GM12878 (cell line): Measurements from ENCODE around the gene GPM6B. TPM values are rescaled to one million over a fixed set of nuclear protein-coding genes. Genes with fewer than 3 reads are reported as not detected.

Experiments used
- ATAC-seq: fragments of 200-7000 bp; cut with Tn5 transposase; 3 replicates; pipeline ENCODE4 v1.9.1; 2020; ENCODE audit warnings: mild to moderate bottlenecking, moderate library complexity
- BruUV-seq: library from RNA; stranded (reverse); fragments of 400-500 nt; replicated peaks from 2 replicates; lab custom pipeline; 2021; lab: Mats Ljungman, UMichigan
- CTCF ChIA-PET: fragments of 300-600 bp; sonication (Branson Sonifier 250); formaldehyde crosslinking; extraction: SDS; loops from one replicate; lab custom pipeline; 2021; ENCODE audit warnings: inconsistent platforms; lab: Yijun Ruan, JAX
- POLR2A ChIA-PET: fragments of 350-600 bp; formaldehyde crosslinking; extraction: SDS; loops from one replicate; lab custom pipeline; 2021; ENCODE audit warnings: inconsistent platforms; lab: Charles Lee
- RAD21 ChIA-PET: fragments of 300-600 bp; sonication (Branson Sonifier 250); formaldehyde crosslinking; loops from one replicate; lab custom pipeline; 2023; ENCODE audit warnings: antibody characterized with exemption; ENCODE audit not compliant: unreplicated experiment; lab: Charles Lee
- SMC1A ChIA-PET: fragments of 300-600 bp; sonication (Branson Sonifier 250); formaldehyde crosslinking; loops from one replicate; lab custom pipeline; 2023; ENCODE audit not compliant: unreplicated experiment, uncharacterized antibody; lab: Charles Lee
- DNase-seq: peaks from one replicate; pipeline ENCODE4 v3.0.0-alpha.2; 2011; ENCODE audit warnings: low read depth, low spot score
- FAIRE-seq: peaks from 3 replicates; lab custom pipeline; 2011; peaks lifted over from hg19 to GRCh38; lab: Jason Lieb, UNC
- H2AFZ ChIP-seq: 2 replicates; pipeline ENCODE4 v1.6.0; 2011; ENCODE audit warnings: low read depth, low read length, control low read depth; ENCODE audit not compliant: control insufficient read depth
- H3K27ac ChIP-seq: 2 replicates; pipeline ENCODE4 v1.5.1; 2011; ENCODE audit warnings: control low read depth; ENCODE audit not compliant: control insufficient read depth, insufficient read depth
- H3K27me3 ChIP-seq, 2 experiments: replicated peaks in 1 of 2; 2 replicates each; pipeline versions ENCODE4 v1.6.0 to v1.6.1; 2011; ENCODE audit warnings: low read length in 1 of 2; ENCODE audit not compliant: control insufficient read depth in 2 of 2, insufficient read depth in 2 of 2
- H3K36me3 ChIP-seq, 2 experiments: 2 replicates each; pipeline ENCODE4 v1.5.1; 2011; ENCODE audit warnings: low read length in 1 of 2; ENCODE audit not compliant: control insufficient read depth in 2 of 2, insufficient read depth in 2 of 2
- H3K4me1 ChIP-seq: 2 replicates; pipeline ENCODE4 v1.6.1; 2011; ENCODE audit warnings: mild to moderate bottlenecking, low read length, moderate library complexity, mixed read lengths; ENCODE audit not compliant: control insufficient read depth, insufficient read depth
- H3K4me2 ChIP-seq: 2 replicates; pipeline ENCODE4 v1.6.0; 2011; ENCODE audit warnings: control low read depth; ENCODE audit not compliant: control insufficient read depth, insufficient read depth
- H3K4me3 ChIP-seq: fragments of 200-600 bp; sonication (generic); 2 replicates; pipeline ENCODE4 v1.5.1; 2016
- H3K79me2 ChIP-seq: 2 replicates; pipeline ENCODE4 v1.6.0; 2011; ENCODE audit warnings: low read length; ENCODE audit not compliant: control insufficient read depth, insufficient read depth
- H3K9ac ChIP-seq: 2 replicates; pipeline ENCODE4 v1.8.0; 2011; ENCODE audit warnings: low read length, control low read depth, mixed read lengths; ENCODE audit not compliant: control insufficient read depth, insufficient read depth
- H3K9me3 ChIP-seq: replicated peaks from 3 replicates; pipeline ENCODE4 v1.5.1; 2011; ENCODE audit warnings: mild to moderate bottlenecking, low read length; ENCODE audit not compliant: control insufficient read depth, insufficient read depth
- H4K20me1 ChIP-seq: 2 replicates; pipeline ENCODE4 v1.6.0; 2011; ENCODE audit not compliant: control insufficient read depth, insufficient read depth
- CBX3 ChIP-seq: fragments of 200-600 bp; sonication (generic); IDR thresholded peaks from 2 replicates; pipeline ENCODE4 v1.6.1; 2016; ENCODE audit warnings: low read depth, borderline replicate concordance
- CEBPB ChIP-seq, 2 experiments: fragments of 150-350 bp in 1 of 2; IDR thresholded peaks; 2 replicates each; pipeline ENCODE4 v1.6.1; 2012 to 2014; ENCODE audit warnings: low read depth in 2 of 2, low read length in 2 of 2, borderline replicate concordance in 1 of 2, inconsistent platforms in 1 of 2
- E2F8 ChIP-seq: fragments of 450-650 bp; IDR thresholded peaks from 2 replicates; pipeline ENCODE4 v1.6.1; 2018; ENCODE audit warnings: mild to moderate bottlenecking, low read depth, moderate library complexity; ENCODE audit not compliant: partially characterized antibody
- JUND ChIP-seq: IDR thresholded peaks from 2 replicates; pipeline ENCODE4 v1.6.1; 2012; ENCODE audit warnings: low read depth, mild to moderate bottlenecking, low read length, improper control_type of control experiment, moderate library complexity
- KLF5 ChIP-seq: fragments of 450-650 bp; IDR thresholded peaks from 2 replicates; pipeline ENCODE4 v1.6.1; 2014; ENCODE audit warnings: mild to moderate bottlenecking; ENCODE audit not compliant: partially characterized antibody
- LARP7 ChIP-seq: fragments of 450-650 bp; IDR thresholded peaks from 2 replicates; pipeline ENCODE4 v1.6.1; 2017; ENCODE audit warnings: mild to moderate bottlenecking
- MTA2 ChIP-seq: fragments of 450-650 bp; IDR thresholded peaks from 2 replicates; pipeline ENCODE4 v1.6.1; 2016; ENCODE audit warnings: low read depth, mild to moderate bottlenecking, moderate library complexity
- NR2F1 ChIP-seq: fragments of 450-650 bp; conservative IDR thresholded peaks from 2 replicates; pipeline ENCODE4 v1.6.1; 2017; ENCODE audit warnings: mild to moderate bottlenecking
- PKNOX1 ChIP-seq: fragments of 450-650 bp; IDR thresholded peaks from 2 replicates; pipeline ENCODE4 v1.6.1; 2016; ENCODE audit warnings: mild to moderate bottlenecking
- POLR2A ChIP-seq: IDR thresholded peaks from 2 replicates; pipeline ENCODE4 v1.6.1; 2011; ENCODE audit warnings: low read depth, mild to moderate bottlenecking, low read length
- RELA ChIP-seq: fragments of 450-650 bp; IDR thresholded peaks from 2 replicates; pipeline ENCODE4 v1.8.0; 2014; ENCODE audit warnings: borderline replicate concordance; ENCODE audit not compliant: partially characterized antibody
- RFX5 ChIP-seq: IDR thresholded peaks from 2 replicates; pipeline ENCODE4 v1.6.1; 2011; ENCODE audit warnings: low read depth, low read length, improper control_type of control experiment
- SMC3 ChIP-seq: IDR thresholded peaks from 2 replicates; pipeline ENCODE4 v1.6.1; 2011; ENCODE audit warnings: low read length, improper control_type of control experiment, borderline replicate concordance
- SUPT20H ChIP-seq: IDR thresholded peaks from 2 replicates; pipeline ENCODE4 v1.6.1; 2011; ENCODE audit warnings: low read depth, mild to moderate bottlenecking, low read length, moderate library complexity, borderline replicate concordance; ENCODE audit not compliant: control insufficient read depth
- ZNF592 ChIP-seq: fragments of 450-650 bp; IDR thresholded peaks from 2 replicates; pipeline ENCODE4 v1.6.1; 2017; ENCODE audit warnings: mild to moderate bottlenecking, moderate library complexity
- WGBS: methylation state at CpG from one replicate; pipeline ENCODE4 v1.1.6; 2016; ENCODE audit warnings: low lambda C conversion rate; ENCODE audit not compliant: insufficient replicate concordance, insufficient coverage; ENCODE audit errors: missing lambda C conversion rate; 5-methylcytosine and 5-hydroxymethylcytosine counted together
- in situ Hi-C: fragments of 300-500 bp; cut with MboI; formaldehyde crosslinking; loops from 9 replicates; pipeline ENCODE4 v1.14.3; 2018; ENCODE audit warnings: mixed read lengths
- intact Hi-C: fragments of 100-400 bp; cut with micrococcal nuclease; formaldehyde crosslinking; loops from one replicate; pipeline ENCODE4 v1.14.2; 2022; ENCODE audit not compliant: unreplicated experiment
- polyA plus RNA-seq, 11 experiments: library from polyadenylated mRNA; depleted of rRNA in 4 of 11; unstranded in 6 of 11; stranded (reverse) in 5 of 11; fragments of >200 nt; fragmentation: Nextera tagmentation in 4 of 11; fragmentation: Illumina TruSeq in 1 of 11; extraction: Ambion mirVana in 4 of 11; extraction: Trizol in 1 of 11; gene quantifications; 1 replicate in 1 of 11; 2 replicates in 10 of 11; pipeline versions ENCODE4 v1.2.1 to v1.2.3, GENCODE V29; 2011 to 2016; ENCODE audit warnings: inconsistent platforms in 2 of 11, missing spikeins in 2 of 11, low read depth in 1 of 11
- total RNA-seq, 4 experiments: library from RNA; depleted of rRNA in 3 of 4; stranded (reverse); fragments of >200 nt in 3 of 4; fragmentation: Illumina TruSeq in 1 of 4; extraction: Trizol in 1 of 4; gene quantifications; 2 replicates each; pipeline versions ENCODE4 v1.2.1 to v1.2.3, GENCODE V29; 2013 to 2021

The GPM6B gene
- total and polyA plus RNA-seq, 10 of the 15 experiments (the other 5 are each of a cell fraction or from before 2014, with no cell fraction given): 0.01 to 2.6 (median 0.37) TPM; not detected in 2

GRCh38 chrX:13780868-13781427 is 35.9 kb downstream of the GPM6B start (continued):
- TF ChIP-seq E2F8: no peak
- no peak for TF ChIP-seq POLR2A
- no peak for TF ChIP-seq NR2F1
- no peak for TF ChIP-seq CEBPB (IDR thresholded peaks at IDR 0.05; ENCODE audit: borderline replicate concordance in 1 of 2, low read depth in 2 of 2, low read length in 2 of 2)
- TF ChIP-seq RFX5: no peak

- RAD21 ChIA-PET: interaction anchor here (0.9 kb wide), 1 partner anchor 28 kb away, joined by 4 read pairs; no protein-coding TSS in a partner anchor
- TF ChIP-seq PKNOX1: no peak
- no peak for TF ChIP-seq MTA2
- no peak for TF ChIP-seq JUND
- TF ChIP-seq ZNF592: no peak
- no peak for TF ChIP-seq CBX3
- no peak for TF ChIP-seq SMC3
- no peak for TF ChIP-seq SUPT20H
- TF ChIP-seq KLF5: no peak
- no peak for TF ChIP-seq LARP7
- TF ChIP-seq CEBPB (IDR thresholded peaks at IDR 0.05; ENCODE audit: borderline replicate concordance in 1 of 2, low read depth in 2 of 2, low read length in 2 of 2): no peak
- no peak for TF ChIP-seq RELA
Observed at GRCh38 chrX:13778916-13779315, 38.0 kb downstream of the GPM6B start.

More at GRCh38 chrX:13778916-13779315, 38.0 kb downstream of the GPM6B start:
- FAIRE-seq (no peak), DNase-seq (no peak), ATAC-seq (no peak; the same call in 2 of the 3 replicates)
- Histone ChIP-seq H3K27ac (no peak overlapping the region), H2AFZ (no peak overlapping the region), H4K20me1 (no peaks in the 10 kb centered on the region), H3K27me3 (no peaks in the 10 kb centered on the region), H3K9me3 (no peaks in the 10 kb centered on the region), H3K4me2 (no peak overlapping the region), H3K79me2 (no peaks in the 10 kb centered on the region), H3K4me1 (no peaks in the 10 kb centered on the region), H3K4me3 (no peak overlapping the region), H3K36me3 (peaks cover 2 to 7% of the 10 kb centered on the region in 2 experiments; a peak in 3 of 4 replicates), H3K9ac (no peak overlapping the region)
- ChIA-PET CTCF (interaction anchor here (0.8 to 1.1 kb wide), 4 partner anchors 8 to 34 kb away, joined by 3 to 5 read pairs (median 4); no protein-coding TSS in a partner anchor), SMC1A (interaction anchor here (0.9 to 1.4 kb wide), 3 partner anchors 16 to 56 kb away, joined by 3 to 6 read pairs (median 3); no protein-coding TSS in a partner anchor), POLR2A (interaction anchor here (0.6 to 1.6 kb wide), 2 partner anchors 15 to 33 kb away, joined by 4 read pairs; no protein-coding TSS in a partner anchor)
- in situ Hi-C loops (no loop called here), intact Hi-C loops (no loop called here)
- no TSS peak for BruUV-seq
- WGBS: 64% methylated on average over 2 of the region's 2 CpGs
